Measurements from ENCODE around the gene OR11L1. TPM values are rescaled to one million over a fixed set of nuclear protein-coding genes. Genes with fewer than 3 reads are reported as not detected.

Gene OR11L1
- total RNA-seq, 4 donors from 2014 or later = not detected

DNA sequence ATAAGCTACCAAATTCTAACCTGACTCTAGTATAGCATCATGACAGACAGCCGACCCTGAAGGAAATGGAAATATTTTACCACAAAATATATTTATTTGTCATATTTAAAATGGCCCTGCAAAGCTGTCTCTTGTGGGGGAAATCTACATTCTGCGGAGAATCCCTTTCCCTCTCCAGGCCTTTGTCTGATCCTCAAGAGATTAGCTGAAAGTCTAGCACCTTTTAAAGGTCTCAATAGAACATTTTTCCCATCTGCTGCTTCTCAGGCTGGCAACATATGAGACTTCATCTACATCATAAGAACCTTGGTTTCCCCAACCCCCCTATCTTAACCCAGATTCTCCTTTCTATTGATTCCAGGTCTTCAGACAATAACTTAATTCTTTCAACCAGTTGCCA lies 1.7 kb upstream of the OR11L1 start:
- Histone ChIP-seq H3K27me3 (no peaks in the 10 kb centered on the region), H3K27ac (no peak overlapping the region), H3K4me3 (no peak overlapping the region), H3K4me1 (no peaks in the 10 kb centered on the region), H3K36me3 (no peaks in the 10 kb centered on the region), H3K9me3 (no peaks in the 10 kb centered on the region)
- DNase-seq (ENCODE audit: low spot score in 2 of 2) = no peak
- 50% methylated on average over 2 of the region's 2 CpGs for WGBS
- no peak for TF ChIP-seq POLR2AphosphoS5 (IDR thresholded peaks at IDR 0.05)
- TF ChIP-seq POLR2A (IDR thresholded peaks at IDR 0.05) = no peak

DNA sequence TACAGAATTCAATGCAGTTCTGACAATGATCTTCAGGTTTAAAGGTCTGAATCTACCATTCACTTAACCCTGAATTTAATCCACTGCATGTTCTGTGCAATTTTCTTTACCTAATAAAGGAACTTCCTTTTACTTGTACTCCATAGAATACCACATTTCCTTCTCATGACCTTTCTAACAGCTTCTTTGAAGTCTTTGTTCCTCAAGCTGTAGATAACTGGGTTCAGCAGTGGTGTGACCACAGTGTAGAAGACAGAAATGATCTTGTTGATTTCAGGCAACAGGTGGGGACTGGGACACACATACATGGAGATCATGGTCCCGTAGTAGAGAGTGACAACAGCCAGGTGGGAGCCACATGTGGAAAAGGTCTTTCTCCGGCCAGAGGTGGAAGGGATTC lies 878 bp downstream of the OR11L1 start:
- Histone ChIP-seq H3K4me1 (no peaks in the 10 kb centered on the region), H3K9me3 (no peaks in the 10 kb centered on the region), H3K36me3 (no peaks in the 10 kb centered on the region), H3K27ac (no peak overlapping the region), H3K27me3 (no peaks in the 10 kb centered on the region), H3K4me3 (no peak overlapping the region)
- TF ChIP-seq EP300 (IDR thresholded peaks at IDR 0.05) (no peak), POLR2AphosphoS5 (IDR thresholded peaks at IDR 0.05) (no peak), POLR2A (IDR thresholded peaks at IDR 0.05) (no peak)
- TF ChIP-seq, protein P1, sequence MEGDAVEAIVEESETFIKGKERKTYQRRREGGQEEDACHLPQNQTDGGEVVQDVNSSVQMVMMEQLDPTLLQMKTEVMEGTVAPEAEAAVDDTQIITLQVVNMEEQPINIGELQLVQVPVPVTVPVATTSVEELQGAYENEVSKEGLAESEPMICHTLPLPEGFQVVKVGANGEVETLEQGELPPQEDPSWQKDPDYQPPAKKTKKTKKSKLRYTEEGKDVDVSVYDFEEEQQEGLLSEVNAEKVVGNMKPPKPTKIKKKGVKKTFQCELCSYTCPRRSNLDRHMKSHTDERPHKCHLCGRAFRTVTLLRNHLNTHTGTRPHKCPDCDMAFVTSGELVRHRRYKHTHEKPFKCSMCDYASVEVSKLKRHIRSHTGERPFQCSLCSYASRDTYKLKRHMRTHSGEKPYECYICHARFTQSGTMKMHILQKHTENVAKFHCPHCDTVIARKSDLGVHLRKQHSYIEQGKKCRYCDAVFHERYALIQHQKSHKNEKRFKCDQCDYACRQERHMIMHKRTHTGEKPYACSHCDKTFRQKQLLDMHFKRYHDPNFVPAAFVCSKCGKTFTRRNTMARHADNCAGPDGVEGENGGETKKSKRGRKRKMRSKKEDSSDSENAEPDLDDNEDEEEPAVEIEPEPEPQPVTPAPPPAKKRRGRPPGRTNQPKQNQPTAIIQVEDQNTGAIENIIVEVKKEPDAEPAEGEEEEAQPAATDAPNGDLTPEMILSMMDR (IDR thresholded peaks at IDR 0.05) = no peak
- DNase-seq (ENCODE audit: low spot score in 2 of 2) = no peak
- WGBS = 81% methylated on average over 2 of the region's 2 CpGs

DNA sequence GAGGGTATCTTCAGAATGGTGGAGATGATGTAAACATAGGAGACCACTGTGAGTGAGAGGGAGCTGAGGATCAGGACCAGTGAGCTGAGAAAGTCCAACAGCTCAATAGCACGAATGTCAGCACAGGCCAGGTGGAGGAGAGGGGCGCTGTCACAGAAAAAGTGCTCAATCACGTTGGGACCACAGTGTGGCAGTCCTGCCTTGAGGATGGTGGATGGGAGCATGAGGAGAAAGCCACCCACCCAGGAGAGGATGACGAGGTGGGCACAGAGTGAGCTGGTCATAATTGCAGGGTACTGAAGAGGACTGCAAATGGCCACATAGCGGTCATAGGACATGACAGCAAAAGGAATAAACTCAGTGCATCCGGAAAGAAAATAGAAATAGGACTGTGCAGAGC lies 8.1 kb downstream of the OR11L1 start:
- 68% methylated on average over 6 of the region's 6 CpGs for WGBS

DNA sequence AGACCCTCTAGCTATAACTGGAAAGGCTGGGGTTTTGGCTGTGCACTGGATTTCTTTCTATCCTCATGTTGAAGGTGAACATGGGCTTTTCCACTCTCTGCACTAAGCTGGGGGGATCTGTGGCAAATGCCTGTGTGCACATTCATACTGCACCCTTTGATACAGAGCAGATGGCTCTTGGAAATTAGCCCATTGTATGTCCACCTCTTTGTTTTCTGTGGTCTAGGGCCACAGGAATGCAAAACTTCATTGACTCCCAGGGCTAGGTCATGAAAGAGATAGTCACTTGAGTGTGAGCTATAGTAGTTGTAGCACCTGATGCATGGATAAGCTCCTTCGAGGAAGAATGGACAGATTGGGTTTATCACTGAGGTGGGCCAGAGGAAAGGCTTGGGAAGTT lies 12.0 kb downstream of the OR11L1 start:
- Histone ChIP-seq H3K27me3 (no peaks in the 10 kb centered on the region), H3K36me3 (no peaks in the 10 kb centered on the region), H3K4me1 (no peaks in the 10 kb centered on the region), H3K9me3 (no peaks in the 10 kb centered on the region), H3K27ac (no peak overlapping the region), H3K4me3 (no peak overlapping the region)
- no peak for DNase-seq (ENCODE audit: low spot score in 2 of 2)
- 30% methylated on average over 1 of the region's 1 CpG for WGBS
- TF ChIP-seq, protein P1 (IDR thresholded peaks at IDR 0.05) = no peak
- TF ChIP-seq POLR2A (IDR thresholded peaks at IDR 0.05) = no peak
- TF ChIP-seq POLR2AphosphoS5 (IDR thresholded peaks at IDR 0.05) = no peak
- TF ChIP-seq EP300 (IDR thresholded peaks at IDR 0.05) = no peak

More for the DNA sequence above, 8.1 kb downstream of the OR11L1 start:
- TF ChIP-seq EP300 (IDR thresholded peaks at IDR 0.05) = no peak
- TF ChIP-seq POLR2A (IDR thresholded peaks at IDR 0.05) = no peak
- TF ChIP-seq, protein P1 (IDR thresholded peaks at IDR 0.05) = no peak
- no peak for TF ChIP-seq POLR2AphosphoS5 (IDR thresholded peaks at IDR 0.05)
- no peak overlapping the region for H3K27ac ChIP-seq
- no peak for DNase-seq (ENCODE audit: low spot score in 2 of 2)
- no peak overlapping the region for H3K4me3 ChIP-seq
- H3K27me3 ChIP-seq = no peaks in the 10 kb centered on the region
- no peaks in the 10 kb centered on the region for H3K9me3 ChIP-seq
- no peaks in the 10 kb centered on the region for H3K36me3 ChIP-seq
- no peaks in the 10 kb centered on the region for H3K4me1 ChIP-seq

DNA sequence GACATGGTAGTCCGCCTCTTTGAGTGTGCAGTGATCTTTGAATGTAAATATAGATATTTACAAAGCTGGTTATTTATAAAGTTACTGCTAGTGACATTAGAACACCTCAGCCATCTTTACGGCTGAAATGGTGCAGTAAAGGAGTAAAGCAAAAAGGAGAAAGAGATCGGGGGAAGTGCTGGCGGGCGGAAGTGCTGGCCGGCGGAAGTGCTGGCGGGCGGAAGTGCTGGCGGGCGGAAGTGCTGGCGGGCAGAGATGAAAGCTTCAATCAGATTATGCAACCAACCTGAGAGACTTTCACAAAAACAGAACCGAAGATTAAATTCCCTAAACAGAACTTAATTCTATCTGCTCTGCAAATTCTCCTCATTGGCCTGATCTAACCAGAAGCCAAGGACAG lies 16.3 kb downstream of the OR11L1 start:
- 82% methylated on average over 13 of the region's 13 CpGs for WGBS
- Histone ChIP-seq H3K36me3 (no peaks in the 10 kb centered on the region), H3K27ac (no peak overlapping the region), H3K27me3 (no peaks in the 10 kb centered on the region), H3K4me3 (no peak overlapping the region), H3K4me1 (no peaks in the 10 kb centered on the region), H3K9me3 (no peaks in the 10 kb centered on the region)
- no peak for DNase-seq (ENCODE audit: low spot score in 2 of 2)
- TF ChIP-seq, protein P1 (IDR thresholded peaks at IDR 0.05) = no peak
- TF ChIP-seq EP300 (IDR thresholded peaks at IDR 0.05) (no peak), POLR2AphosphoS5 (IDR thresholded peaks at IDR 0.05) (no peak), POLR2A (IDR thresholded peaks at IDR 0.05) (no peak)

DNA sequence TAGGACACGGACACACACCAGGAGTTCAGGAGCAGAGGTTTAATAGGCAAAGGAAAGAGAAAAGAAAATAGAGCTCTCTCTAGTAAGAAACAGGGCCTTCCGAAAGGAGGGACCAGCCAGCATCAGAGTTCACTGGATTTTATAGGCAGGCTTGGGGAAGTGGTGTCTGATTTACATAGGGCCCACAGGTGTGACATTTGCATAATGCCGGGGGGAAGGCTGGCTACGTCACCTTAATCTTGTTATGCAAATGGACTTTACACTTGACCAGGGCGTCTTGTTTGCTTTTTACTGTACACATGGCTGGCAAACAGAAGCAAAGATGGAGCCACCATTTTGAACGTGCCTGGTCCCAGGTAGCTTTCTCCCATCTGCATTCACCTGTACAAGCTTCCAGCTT lies 17.7 kb downstream of the OR11L1 start, which contains the start of gene OR14A16:
OR14A16 (minus strand) TSS at position 97 of the 400 bp plus-strand sequence. CDS start 8,390 bp downstream, outside the sequence.
- WGBS = 54% methylated on average over 6 of the region's 6 CpGs
- no peaks in the 10 kb centered on the region for H3K27me3 ChIP-seq
- no peaks in the 10 kb centered on the region for H3K4me1 ChIP-seq
- H3K4me3 ChIP-seq = no peak within 1 kb of the TSS
- H3K27ac ChIP-seq = no peak within 1 kb of the TSS
- no peak for DNase-seq (ENCODE audit: low spot score in 2 of 2)
- no peaks in the 10 kb centered on the region for H3K9me3 ChIP-seq
- TF ChIP-seq EP300 (IDR thresholded peaks at IDR 0.05) = no peak
- TF ChIP-seq, protein P1 (IDR thresholded peaks at IDR 0.05) = no peak
- no peak for TF ChIP-seq POLR2A (IDR thresholded peaks at IDR 0.05)
- TF ChIP-seq POLR2AphosphoS5 (IDR thresholded peaks at IDR 0.05) = no peak
- no peaks in the 10 kb centered on the region for H3K36me3 ChIP-seq

Measured in suprapubic skin (tissue), 4 donors.